ENCODE results near the gene CPNE1.

The CPNE1 gene

DNA sequence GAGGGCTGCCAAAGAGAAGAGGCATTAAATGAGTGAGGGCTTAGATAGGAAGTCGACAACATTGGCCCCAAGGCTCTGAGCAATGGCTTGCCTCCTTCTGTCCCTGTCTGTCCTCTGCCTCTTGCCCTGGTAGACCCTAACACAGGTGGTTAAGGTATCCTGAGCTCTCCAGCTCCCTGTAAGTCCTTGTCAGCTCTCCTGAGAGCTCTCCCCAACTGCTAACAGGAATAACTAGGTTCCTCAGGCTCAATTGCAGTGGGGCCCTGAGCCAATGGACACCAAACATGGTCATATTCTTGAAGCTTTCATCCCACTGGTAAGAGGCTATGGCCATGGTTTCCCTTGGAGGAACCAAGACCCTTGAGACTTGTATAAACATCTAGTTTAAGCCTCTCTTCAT, 5.0 kb upstream of the CPNE1 start:
- H3K4me3 ChIP-seq = no peak overlapping the region
- H3K27ac ChIP-seq = no peak overlapping the region
- DNase-seq (ENCODE audit: low spot score) = no peak
- TF ChIP-seq, protein P1, sequence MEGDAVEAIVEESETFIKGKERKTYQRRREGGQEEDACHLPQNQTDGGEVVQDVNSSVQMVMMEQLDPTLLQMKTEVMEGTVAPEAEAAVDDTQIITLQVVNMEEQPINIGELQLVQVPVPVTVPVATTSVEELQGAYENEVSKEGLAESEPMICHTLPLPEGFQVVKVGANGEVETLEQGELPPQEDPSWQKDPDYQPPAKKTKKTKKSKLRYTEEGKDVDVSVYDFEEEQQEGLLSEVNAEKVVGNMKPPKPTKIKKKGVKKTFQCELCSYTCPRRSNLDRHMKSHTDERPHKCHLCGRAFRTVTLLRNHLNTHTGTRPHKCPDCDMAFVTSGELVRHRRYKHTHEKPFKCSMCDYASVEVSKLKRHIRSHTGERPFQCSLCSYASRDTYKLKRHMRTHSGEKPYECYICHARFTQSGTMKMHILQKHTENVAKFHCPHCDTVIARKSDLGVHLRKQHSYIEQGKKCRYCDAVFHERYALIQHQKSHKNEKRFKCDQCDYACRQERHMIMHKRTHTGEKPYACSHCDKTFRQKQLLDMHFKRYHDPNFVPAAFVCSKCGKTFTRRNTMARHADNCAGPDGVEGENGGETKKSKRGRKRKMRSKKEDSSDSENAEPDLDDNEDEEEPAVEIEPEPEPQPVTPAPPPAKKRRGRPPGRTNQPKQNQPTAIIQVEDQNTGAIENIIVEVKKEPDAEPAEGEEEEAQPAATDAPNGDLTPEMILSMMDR (IDR thresholded peaks at IDR 0.05) = no peak

GRCh38 chr20:35669221-35669620, 4.5 kb upstream of the CPNE1 start:
- no peak overlapping the region for H3K4me3 ChIP-seq
- H3K27ac ChIP-seq = no peak overlapping the region
- DNase-seq (ENCODE audit: low spot score) = no peak
- TF ChIP-seq, protein P1 (IDR thresholded peaks at IDR 0.05) = no peak

- DNase-seq (ENCODE audit: low spot score) = no peak
- TF ChIP-seq, protein P1 (IDR thresholded peaks at IDR 0.05) = no peak
- no peak overlapping the region for H3K27ac ChIP-seq
- no peak overlapping the region for H3K4me3 ChIP-seq
These were observed 1.2 kb upstream of the CPNE1 start for GRCh38 chr20:35665949-35666288.

- peak overlapping the region; percentile 97 for H3K27ac ChIP-seq
- DNase-seq (ENCODE audit: low spot score) = peak; percentile 76
- H3K4me3 ChIP-seq = peak overlapping the region; percentile 88
- TF ChIP-seq, protein P1 (IDR thresholded peaks at IDR 0.05) = no peak
These were observed 909 bp downstream of the CPNE1 start for GRCh38 chr20:35663516-35664465.

DNA sequence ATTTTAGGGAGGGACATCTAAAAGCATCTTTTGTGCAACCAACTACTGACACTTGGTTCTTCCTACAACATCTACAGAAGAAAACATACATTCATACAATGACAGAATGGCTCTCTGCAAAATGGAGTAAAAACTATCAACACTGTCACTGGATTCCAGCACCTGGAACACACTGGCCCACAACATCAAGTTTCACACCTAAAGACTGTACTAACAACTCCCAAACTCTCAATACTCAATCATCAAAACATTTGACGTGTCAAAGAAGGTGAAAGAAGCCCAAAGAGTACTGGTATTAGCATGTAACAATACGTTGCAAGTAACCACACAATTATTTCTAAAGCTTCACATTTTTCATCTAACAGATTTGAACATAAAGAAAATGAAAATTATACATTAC, 2.1 kb downstream of the CPNE1 start:
- H3K4me3 ChIP-seq = peak overlapping the region; percentile 88
- H3K27ac ChIP-seq = peak overlapping the region; percentile 30 to 55
- DNase-seq (ENCODE audit: low spot score) = no peak
- TF ChIP-seq, protein P1 (IDR thresholded peaks at IDR 0.05) = no peak

DNA sequence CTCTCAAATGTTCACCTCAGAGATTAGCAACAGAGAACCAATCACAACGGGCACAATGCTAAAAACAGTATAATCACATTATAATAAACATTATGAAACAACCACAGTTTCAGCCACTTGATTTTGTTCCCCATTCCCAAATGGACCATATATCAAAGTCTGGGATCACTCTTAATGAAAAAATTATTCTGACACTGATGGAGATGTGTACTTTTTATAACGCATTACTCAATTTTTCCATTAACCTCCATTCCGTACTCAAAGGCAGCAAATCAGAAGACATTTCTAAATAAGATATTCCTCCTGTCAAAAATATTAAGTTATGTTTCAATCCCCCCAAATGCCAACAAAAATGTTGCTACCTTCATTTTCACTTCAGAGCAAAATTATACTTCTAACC, 2.8 kb downstream of the CPNE1 start:
- DNase-seq (ENCODE audit: low spot score) = no peak
- Histone ChIP-seq H3K4me3 (peak overlapping the region; percentile 88), H3K27ac (peak overlapping the region; percentile 30 to 55)
- TF ChIP-seq, protein P1 (IDR thresholded peaks at IDR 0.05) = no peak

DNA sequence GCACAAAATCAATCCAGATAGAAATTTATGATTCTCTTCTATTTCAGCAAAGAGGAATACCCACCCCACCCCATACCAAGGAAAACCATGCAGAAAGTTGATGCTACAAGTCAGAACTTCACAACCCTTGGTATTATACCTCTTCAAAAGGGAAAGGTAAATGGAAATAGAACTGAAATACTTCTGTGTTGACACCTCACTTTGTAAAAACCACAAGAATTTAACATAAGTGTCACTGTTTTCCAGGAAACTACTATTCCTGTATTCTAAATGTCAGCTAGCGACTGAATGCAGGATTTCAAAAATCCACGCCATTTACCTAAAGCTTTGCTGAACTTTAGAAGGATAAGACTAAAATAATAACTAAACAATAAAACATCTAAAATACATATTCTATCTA, 3.6 kb downstream of the CPNE1 start:
- peak overlapping the region; percentile 88 for H3K4me3 ChIP-seq
- TF ChIP-seq, protein P1 (IDR thresholded peaks at IDR 0.05) = no peak
- DNase-seq (ENCODE audit: low spot score) = no peak
- peak overlapping the region in 1 of 2 donors; percentile 55 for H3K27ac ChIP-seq

All from coronary artery (tissue), 2 donors.